Stimulated activated CD8-positive, alpha-beta memory T cell treated with anti-CD3 and anti-CD28 coated beads, Interleukin-15, amount 100 ng/mL, for 4 hours (primary cell): ENCODE measurements around the gene PLEKHG4.
A peak's percentile ranks its signal among the peaks of the same experiment; 100 is the strongest.

Source experiments
- DNase-seq, 2 donors: peaks; one replicate each; pipeline ENCODE4 v3.0.0-alpha.2; 2020; ENCODE audit warnings: low read depth in 2 of 2

Gene PLEKHG4

DNA sequence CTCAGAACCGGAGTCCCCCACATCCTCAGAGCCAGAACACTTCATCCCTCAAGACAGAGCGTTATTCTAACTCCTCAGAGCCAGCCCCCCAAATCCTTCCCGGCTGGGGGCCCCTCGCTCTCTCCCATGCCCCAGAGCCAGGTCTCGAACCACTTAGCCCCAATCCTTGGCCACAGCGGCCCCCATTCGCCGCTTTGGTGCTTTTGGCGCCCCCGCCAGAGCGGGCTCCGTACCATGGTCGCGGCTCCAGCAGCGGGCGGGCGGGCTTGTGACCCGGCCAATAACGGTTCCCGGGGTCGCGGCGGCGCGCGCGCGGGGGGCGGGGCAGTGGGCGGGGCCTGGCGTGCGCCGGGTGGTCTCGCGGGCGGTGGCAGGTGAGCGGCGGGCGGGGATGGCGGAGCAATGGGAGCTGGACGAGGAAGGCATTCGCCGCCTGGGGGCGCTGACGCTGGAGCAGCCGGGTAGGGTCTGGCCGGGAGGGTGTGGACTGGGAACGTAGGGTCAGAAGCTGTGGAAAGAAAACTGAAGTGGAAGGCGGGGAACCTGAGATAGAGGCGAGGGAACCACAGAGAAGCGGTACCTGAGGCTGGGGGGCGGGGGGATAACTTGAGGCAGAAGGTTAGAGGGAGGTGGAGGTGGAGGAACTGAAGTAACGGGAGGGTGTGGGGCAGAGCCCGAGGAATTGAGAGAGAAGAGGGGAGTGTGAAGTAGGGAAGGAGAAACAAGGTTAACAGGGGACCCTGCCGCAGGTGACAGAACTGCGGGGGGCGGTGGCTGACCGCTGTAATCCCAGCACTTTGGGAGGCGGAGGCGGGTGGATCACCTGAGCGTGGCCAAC lies 47.4 kb downstream of the PLEKHG4 start, which contains the start of the genes KCTD19 and LRRC36:
Gene KCTD19 (minus strand): TSS at position 270 of the 838 bp plus-strand sequence. CDS start 34 bp downstream, at position 236.
Gene LRRC36 (plus strand): TSS at position 344 of the 838 bp plus-strand sequence. CDS start 48 bp downstream, at position 392.
- peak; percentile 28 to 42 for DNase-seq

DNA sequence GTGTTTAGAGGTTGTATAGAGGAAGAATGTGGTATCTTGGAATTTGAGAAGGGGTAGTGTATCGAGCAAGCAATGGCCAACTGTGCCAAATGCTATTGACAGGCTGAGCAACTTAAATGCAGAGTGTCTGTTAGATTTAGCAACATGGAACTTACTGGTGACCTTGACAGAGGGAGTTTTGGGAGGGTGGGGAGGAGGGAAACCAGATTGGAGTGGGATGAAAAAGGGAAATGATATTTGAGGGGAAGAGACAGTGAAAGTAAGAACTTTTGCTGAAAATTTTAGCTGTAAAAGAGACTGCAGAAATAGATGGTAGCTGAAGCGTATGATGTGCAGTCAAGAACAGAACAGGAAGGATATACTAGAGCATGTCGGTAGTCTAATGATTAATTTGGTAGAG lies 48.4 kb downstream of the PLEKHG4 start:
- DNase-seq, result no peak

DNA sequence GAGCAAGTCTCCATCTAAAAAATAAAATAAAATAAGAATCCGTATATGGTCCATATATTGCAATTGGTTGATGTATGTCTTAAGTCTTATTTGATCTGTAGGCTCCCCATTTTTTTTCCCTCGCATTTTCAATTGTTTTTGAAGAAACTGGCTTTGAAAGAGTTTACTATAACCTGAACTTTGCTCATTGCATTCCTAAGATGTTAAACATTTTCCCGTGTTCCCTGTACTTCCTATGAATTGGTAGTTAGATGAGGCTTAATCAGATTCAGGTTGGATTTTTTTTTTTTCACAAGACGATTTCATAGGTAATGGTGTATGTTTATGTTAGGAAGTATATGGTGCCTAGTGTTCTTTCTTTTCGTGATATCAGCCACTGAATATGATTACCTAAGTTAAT lies 50.6 kb downstream of the PLEKHG4 start:
- DNase-seq, result no peak

DNA sequence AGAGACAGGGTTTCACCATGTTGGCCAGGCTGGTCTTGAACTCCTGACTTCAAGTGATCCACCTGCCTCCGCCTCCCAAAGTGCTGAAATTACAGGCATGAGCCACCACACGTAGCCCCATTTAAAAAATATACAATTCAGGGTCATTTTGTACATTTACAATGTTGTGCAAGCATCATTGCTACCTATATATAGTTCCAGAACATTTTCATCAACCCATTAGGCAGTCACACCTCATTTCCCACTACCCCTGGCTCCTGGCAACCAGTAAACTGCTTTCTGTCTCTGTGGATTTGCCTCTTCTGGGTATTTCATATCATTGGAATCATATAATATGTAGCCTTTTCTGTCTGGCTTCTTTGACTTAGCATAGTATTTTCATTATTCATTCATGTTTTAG lies 54.0 kb downstream of the PLEKHG4 start:
- DNase-seq, result no peak

- no peak for DNase-seq
These were observed 56.8 kb downstream of the PLEKHG4 start for GRCh38 chr16:67336116-67336515.

DNA sequence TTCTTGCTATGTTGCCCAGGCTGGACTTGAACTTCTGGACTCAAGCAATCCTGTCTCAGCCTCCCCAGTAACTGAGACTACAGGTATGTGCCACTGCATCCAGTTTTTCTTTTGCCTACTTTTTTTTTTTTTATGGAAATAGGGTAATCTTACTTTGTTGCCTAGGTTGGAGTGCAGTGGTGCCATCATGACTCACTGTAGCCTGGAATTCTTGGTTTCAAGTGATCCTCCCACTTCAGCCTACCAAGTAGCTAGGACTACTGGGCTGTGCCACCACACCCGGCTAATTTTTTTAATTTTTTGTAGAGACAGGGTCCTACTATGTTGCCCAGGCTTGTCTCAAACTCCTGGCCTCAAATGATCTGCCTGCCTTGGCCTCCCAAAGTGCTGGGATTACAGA lies 57.3 kb downstream of the PLEKHG4 start:
- DNase-seq, result no peak
